Erythroblast (primary cell): ENCODE data around the gene RAD51B.

Experiments
- GATA1 ChIP-seq: IDR thresholded peaks from 2 replicates; pipeline ENCODE4 v1.6.1; 2011; ENCODE audit warnings: low read depth, mild to moderate bottlenecking, control low read depth, low read length, moderate library complexity
- POLR2A ChIP-seq: IDR thresholded peaks from 2 replicates; pipeline ENCODE4 v1.6.1; 2011; ENCODE audit warnings: mild to moderate bottlenecking, low read length

DNA sequence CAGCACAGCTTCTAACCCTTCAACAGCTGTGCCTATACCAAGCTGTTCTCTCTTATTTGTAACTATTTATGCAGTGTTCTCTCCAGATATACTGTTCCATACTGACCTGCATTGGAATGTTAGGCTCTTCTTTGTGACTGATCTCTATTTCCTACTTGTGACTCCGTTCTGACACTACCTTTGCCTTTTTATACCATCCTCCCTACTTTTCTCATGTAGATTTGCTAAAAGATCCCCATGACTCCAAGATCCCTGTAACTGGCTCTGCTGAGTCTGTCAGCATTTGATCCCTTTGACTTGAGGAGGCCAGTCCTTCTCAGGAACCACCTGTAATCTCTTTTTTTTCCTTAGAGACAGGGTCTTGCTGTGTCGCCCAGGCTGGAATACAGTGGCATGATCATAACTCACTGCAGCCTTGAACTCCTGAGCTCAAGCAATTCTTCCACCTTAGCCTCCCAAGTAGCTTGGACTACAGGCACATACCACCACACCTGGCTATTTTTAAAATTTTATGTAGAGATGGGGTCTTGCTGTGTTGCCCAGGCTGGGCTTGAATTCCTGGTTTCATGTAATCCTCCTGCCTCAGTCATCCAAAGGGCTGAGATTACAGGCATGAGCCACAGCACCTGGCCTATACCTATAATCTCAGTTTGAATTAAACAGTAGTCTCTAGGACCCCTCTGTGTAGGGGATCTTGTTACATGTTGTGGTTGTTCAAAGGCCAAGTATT, 605.0 kb downstream of the RAD51B start:
- TF ChIP-seq POLR2A (no peak), GATA1 (no peak)
